HG03558 (cell line): ENCODE data around the gene KSR1.

ENCODE experiments used
- ATAC-seq: cut with Tn5 transposase; IDR thresholded peaks from one replicate; pipeline ENCODE4 v1.9.1; 2021; ENCODE audit warnings: moderate number of reproducible peaks; ENCODE audit not compliant: unreplicated experiment; ENCODE audit errors: extremely low read depth

The KSR1 gene

DNA sequence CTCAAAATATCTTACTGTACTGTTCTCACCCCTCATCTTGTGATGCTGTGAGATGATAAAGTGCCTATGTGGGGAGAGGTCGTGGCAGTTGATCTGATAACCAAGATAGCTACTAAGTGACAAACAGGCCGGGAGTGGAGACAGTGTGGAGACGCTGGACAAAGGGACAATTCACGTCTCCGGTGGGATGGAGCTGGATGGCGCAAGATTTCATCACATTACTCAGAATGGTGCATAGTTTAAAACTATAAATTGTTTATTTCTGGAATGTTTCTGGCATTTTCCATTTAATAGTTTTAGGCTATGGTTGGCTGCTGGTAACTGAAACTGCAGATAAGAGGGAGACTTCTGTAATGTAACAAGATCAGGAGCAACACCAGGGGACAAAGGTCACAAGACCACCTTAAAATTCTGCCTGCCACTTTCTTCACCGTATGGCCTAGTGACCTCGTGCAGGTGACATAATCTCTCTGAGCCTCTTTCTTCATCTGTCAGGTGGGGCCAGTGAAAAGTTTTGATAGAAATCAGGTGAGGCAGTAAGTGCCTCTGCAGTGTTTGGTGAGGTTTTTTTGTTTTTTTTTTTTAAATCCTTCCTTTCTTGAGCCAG, 120.3 kb downstream of the KSR1 start:
- no peak for ATAC-seq

DNA sequence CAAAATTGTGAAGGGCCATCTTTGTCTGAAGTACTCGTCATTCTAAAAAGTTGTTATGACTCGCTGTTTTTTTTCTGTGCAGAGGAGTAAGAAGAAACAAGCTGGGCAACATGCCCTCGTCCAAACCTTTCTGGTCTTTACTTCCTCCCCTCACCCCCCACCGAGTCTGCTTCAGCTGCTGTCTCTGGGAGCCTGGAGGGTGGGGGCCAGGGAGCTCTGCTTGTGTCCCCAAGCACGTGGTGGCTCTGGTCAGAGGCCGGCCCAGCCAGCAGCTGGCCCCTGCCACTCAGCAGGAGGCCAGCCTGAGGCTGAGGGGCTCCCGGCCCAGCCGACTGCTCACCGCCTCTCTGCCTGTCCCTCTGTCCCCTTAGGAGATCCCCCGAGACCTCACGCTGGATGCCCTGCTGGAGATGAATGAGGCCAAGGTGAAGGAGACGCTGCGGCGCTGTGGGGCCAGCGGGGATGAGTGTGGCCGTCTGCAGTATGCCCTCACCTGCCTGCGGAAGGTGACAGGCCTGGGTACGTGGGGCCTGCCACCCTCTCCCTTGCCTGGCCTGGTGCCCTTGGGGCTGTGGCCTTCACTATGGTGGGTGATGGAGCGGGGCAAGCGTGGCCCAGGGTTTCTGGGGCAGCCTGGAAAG, 121.0 kb downstream of the KSR1 start:
- ATAC-seq, result no peak

DNA sequence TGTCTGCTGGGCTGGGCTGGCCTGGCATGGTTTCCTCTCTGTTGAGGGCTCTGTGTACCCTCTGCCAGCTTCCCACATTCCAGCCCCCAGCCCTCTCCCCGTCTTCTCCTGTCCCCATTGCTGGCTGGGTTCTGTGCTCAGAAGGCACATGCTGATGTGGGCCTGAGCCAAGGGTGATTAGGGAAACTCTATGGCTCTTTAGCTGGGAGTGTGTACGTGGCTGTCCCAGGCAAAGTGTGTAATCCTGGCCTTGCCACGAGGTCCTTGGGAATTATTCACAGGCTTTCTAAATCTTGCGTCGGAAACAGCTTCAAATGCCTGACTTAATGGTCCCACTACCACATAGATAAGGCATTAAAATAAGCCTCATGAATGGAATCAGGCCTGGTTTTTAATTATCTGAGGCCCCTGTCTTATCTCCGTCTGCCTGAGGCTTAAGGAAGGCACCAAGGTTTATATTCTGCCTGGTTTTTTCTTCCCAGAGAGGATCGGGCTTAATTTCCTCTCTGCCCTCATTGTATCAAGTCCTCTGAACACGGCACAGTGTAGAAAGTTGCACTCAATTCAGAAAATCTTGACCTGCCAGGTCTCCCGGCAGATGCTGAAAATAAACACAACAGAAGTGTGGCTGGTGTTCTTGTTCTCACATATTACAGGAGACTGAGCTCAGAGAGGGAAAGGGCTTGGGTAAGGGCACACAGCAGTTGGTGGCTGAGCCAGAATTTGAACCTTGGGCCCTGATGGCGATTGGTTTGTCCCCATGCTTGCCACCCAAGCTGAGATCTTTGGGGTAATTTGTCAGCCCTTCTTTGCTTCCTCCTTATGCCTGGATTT, 121.9 kb downstream of the KSR1 start:
- no peak for ATAC-seq

DNA sequence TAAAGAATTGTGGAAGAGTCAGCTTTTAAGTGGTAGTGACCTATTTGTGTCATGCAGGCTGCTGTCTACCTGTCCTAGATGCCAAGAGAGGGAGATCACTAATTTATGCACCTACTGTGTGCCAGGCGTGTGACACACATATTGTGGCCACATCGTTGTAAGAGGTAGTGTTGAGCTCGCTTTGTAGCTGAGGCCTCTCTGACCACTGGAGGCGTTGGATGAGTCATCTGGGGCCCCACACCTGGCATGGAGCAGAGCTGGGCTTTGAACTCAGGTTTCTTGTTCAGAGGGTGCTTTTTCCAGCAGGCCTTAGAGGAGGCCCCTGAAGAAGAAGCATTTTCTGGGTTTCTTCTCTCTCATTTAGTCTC, 122.5 kb downstream of the KSR1 start:
- ATAC-seq, result no peak

DNA sequence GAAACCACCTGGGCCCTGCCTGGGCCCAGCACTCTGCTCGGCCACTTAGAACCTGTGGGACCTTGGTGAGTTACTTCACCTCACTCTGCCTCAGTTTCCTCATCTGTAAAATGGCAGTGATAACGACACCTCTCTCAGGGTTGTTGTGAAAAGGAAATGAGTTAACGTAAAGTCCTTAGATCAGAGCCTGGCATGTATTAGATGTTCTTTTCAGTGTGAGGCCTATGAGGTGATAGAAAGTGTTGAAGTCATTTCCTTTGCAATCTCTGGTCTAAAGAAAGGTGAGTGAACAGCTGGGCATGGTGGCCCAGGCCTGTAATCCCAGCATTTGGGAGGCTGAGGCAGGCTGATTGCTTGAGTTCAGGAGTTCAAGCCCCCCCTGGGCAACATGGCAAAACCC, 123.1 kb downstream of the KSR1 start:
- ATAC-seq, result no peak

DNA sequence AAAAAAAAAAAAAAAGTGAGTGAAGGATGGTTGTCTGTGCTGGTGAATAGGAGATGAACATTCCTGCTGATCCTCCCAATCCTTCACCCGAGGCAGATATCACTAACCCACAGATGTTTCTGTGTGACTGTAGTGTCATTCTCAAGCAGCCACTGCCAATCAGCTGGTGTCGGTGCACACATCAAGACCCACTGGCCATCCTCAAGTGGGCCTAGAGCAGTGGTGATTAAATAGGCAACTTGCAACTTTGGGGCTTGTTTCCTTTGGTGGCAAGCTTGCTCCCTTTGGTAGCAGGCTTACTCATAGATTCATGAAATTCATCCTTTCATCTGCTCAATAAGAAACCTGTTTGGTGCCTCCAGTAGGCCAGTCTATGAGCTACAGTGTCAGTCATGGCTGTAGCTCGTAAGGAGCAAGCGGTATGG, 123.7 kb downstream of the KSR1 start:
- no peak for ATAC-seq

DNA sequence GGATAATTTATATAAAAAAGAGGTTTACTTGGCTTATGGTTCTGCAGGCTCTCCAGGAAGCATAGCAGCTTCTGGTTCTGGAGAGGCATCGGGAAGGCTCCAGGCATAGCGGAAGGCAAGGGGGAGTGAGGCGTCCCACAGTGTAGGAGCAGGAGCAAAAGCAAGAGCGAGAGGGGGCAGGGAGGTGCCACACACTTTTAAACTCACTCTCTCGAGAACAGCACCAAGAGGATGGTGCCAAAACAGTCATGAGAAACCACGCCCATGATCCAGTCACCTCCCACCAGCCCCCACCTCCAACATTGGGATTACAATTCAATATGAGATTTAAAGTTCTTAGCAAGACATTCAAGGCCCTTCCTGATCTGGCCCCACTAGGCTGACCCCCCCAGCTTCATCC, 124.8 kb downstream of the KSR1 start:
- ATAC-seq, result no peak

DNA sequence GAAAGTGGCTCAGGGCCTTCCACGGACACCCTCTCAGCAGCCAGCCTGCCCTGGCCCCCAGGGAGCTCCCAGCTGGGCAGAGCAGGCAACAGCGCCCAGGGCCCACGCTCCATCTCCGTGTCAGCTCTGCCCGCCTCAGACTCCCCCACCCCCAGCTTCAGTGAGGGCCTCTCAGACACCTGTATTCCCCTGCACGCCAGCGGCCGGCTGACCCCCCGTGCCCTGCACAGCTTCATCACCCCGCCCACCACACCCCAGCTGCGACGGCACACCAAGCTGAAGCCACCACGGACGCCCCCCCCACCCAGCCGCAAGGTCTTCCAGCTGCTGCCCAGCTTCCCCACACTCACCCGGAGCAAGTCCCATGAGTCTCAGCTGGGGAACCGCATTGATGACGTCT, 126.4 kb downstream of the KSR1 start:
- no peak for ATAC-seq

DNA sequence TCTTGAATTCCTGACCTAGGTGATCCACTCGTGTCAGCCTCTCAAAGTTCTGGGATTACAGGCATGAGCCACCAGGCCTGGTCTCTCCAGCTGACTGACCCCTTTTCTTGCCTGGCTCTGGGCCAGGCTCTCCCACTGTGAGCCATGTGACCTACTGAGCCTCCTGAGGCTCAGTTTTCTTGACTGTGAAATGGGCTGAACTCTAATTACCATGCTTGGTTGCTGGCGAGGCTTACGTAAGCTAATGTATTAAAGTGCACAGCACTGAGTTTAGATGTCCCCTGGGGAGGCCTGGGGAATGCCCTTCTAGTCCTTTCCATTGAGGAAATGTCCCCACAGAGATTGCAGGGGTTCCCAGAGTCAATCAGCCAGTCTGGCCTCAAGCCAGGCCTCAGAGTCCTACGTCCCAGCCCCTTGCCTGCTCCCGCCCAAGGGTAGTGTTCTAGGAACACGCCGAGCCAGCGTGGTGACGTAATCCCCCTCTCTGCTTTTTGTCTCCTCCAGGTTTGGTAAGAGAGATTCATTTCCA, 129.0 kb downstream of the KSR1 start:
- ATAC-seq, result no peak

DNA sequence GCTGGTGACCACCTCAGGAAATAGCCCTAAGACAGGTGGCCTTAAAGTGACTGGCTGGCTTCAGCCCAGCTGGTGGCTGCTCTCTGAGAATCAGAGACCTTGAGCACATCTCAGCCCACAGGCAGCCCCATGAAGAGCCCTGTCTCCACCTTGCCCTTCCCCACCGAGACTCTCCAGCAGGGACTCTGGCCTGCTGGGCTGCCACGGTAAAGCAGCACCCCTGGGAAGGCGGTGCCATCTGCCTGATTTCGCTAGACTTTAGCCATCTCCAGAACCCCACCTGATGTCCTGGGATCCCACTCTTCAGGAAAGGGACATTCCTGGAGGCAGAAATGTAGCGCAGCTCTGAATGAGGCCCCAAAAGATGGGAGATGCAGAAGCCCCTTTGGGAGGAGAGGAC, 129.5 kb downstream of the KSR1 start:
- no peak for ATAC-seq

DNA sequence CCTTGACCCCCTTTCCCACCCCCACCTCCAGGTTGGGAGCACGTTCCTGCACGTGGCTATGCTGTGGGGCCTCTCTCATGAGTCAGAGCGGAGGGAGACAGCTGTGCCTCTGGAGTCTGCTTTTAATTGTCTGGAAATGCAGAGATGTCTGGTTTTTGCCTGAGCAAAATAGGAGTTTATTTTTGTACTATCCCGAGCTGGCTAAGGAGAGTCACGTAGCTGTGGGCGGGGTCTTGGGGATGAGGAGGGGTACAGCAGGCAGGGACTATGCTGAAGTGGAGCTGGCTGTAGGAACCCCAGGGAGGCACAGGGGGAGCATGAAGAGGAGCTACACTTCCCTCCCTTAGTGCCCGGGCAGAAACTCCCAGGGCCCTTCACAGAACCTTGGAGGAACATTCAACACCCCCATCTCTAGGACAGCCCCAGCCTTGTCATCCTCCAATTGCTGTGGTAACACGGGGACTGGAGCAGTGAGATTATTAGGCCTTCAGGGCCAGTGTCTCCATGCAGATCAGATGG, 130.0 kb downstream of the KSR1 start:
- ATAC-seq, result no peak

DNA sequence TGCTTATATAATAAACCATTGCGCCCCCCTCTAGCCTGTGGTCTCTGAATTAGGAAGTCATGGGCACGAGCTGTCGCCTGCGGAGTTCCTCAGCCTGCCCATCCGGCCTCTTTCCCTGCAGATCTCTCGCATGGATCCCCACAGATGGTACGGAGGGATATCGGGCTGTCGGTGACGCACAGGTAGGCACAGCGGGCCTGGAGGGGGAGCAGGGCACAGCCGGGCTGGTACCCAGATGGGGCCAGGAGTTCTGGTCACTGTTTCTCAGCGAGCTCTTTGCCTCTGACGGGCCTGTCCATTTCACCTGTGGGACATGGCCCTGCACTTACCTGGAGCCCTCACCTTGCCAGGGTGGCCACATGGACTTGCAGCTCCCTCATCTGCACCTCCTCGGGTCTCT, 132.1 kb downstream of the KSR1 start:
- ATAC-seq, result no peak

DNA sequence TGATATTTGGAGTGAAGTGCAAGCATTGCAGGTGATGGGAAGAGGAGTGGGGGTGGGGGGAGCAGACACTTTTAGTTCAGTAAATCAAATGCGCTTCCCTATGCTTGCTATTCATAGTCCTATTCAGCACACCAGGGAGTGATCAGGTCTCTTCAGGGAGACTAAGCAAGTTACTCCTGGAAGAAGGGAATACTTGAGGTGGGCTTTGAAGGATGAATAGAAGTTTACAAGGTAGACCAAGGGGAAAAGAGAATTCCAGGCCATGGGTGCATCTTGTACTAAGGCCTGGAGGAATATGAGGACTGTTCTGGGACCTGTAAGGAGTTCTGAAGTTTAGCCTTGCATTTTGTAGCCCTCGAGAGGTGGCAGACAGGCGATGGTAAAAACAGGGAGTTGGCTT, 134.6 kb downstream of the KSR1 start:
- ATAC-seq, result no peak

DNA sequence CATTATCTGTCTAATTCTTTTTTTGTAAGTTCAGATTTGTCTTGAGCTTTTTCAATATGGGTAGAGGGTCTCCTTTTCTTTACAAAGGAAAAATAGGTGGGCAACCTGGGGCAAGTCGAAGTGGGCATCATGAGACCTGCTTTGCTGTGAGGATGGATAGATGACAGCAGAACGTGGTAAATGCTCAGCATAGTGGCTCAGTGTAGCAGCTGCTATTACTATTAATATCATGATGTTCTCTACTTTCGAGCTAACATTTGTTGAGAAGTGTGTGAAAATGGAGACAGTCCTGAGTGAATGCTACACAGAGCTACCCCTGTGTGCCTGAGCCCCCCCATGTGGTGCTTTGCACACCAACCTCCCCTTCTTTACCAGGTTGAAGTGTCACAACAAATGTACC, 135.7 kb downstream of the KSR1 start:
- ATAC-seq, result no peak

DNA sequence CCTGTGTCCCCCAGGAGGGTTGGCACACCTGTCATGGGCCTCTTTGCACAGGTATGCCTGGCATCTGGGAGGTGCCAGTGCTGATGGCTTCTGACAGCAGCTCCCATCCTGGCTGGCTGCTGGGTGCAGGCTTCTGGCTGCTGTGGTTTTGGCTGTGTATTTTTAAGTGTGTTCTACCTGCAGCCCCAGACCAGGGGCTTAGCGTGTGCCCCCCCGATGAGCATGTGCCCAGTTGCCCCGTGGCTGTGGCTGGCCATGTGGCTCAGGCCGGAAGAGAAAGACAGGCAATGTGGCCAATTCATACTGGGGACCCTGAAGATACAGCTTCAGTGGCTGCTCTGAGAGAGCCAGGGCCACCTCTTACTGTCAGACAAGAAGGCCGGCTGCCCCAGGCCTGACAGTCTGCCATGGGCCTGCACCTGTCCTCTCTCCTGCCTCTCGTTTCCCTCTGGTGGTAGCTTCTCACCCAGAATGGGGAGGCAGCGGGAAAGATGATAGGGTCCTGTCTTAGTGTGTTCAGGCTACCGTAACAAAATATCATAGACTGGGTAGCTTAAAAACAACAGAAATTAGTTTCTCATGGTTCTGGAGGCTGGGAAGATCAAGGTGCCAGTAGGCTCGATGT, 137.1 kb downstream of the KSR1 start:
- ATAC-seq, result no peak

DNA sequence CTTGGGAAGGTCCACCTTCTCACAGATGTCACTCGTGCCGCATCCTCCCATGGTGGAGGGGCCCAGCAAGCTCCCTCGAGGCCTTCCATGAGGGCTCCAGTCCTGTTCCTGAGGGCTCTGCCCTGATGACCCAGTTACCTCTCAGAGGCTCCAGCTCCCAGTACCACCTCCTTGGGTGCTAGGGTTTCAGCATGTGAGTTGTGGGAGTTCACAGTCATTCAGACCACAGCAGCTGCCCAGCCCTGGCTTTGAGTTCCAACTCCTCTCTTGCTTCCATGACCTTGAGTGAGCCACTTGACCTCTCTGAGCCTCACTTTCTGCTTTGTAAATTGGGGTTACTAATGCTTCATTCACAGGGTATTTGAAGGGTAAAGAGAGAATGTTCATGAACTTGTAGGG, 137.6 kb downstream of the KSR1 start:
- no peak for ATAC-seq

DNA sequence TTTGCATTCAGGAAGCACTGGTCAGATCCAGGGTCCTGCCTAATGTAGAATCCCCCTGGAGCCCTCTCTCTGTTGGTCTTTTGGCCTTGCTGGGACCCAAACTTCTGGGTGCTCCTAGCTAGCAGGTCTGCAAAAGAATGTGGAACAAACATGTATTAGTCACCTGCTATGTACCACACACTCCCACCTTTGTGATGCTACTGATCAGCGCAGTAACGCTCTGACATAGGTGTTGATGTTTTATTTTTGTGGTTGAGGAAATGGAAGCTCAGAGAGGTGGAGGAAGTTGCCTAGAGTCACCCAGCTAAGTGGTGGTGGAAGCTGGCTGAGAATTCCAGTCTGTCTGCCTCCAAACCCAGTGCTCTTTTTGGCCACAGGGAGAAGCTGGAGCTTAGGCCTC, 139.0 kb downstream of the KSR1 start:
- ATAC-seq, result no peak

DNA sequence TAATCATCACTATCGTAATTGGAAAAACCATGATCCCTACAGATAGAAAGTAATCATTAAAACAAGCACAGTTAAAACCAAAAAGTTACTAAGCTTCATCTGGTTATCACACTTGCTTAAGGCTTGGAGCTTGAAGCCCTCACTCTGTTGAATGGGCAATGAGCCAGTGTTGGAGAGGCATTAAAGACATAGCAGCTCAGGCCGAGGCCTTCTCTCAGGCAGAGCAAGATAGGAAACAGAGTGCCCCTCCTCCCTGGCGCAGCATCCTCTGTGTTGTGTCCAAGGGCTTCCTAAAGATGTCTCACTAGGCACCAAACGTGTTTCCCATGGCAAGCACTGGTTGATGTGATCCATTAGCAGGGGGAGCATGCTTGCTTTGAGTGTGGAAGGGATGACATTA, 139.8 kb downstream of the KSR1 start:
- ATAC-seq, result no peak

DNA sequence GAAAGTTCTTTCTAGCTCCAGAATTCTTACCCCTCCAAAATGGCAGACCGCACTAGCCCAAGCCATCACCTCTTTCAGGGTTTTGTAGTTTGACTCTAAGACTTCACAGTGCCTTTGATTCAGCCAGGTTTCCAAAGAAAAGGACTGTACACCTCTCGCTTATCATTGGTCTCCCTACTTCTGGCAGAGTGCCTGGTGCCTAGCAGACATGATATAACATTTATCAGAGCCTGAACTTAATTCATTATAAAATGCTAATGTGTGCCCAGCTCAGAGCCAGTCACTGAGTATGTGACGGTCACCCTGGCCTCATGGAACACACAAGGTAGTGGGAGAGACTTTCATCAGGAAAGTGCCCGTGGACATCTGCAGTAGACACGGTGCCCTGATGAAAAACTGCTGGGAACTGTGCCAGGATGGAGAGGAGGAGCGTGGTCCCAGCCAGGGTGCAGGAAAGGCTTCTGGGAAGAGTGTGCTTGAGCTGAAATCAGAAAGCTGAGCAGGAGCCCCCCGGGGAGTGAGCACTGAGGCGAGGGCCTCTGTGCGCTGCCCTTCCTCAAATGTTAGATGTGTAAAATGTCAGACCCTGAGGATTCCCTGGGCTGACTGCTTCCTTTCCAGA, 140.4 kb downstream of the KSR1 start:
- ATAC-seq, result no peak

DNA sequence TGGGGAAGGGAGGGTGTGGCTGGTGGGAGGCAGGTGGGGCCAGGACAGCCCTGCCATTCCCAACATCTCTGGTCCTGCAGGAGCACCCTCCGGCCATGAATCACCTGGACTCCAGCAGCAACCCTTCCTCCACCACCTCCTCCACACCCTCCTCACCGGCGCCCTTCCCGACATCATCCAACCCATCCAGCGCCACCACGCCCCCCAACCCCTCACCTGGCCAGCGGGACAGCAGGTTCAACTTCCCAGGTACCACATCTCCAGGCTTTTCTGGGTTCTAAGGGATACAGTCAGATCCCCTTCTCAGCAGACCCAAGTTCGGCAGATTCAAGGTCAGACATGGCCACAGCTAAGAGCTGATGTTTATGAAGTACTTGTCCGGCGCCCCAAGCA, 140.9 kb downstream of the KSR1 start:
- no peak for ATAC-seq
